Anterior cingulate cortex (tissue), 58 donors: ENCODE results near the gene AGAP1.

Experiments
- DNase-seq, 58 donors: peaks; one replicate each; lab custom pipeline; 2025; lab: John Stamatoyannopoulos, UW

The AGAP1 gene

GRCh38 chr2:236107942-236108625 lies 614.2 kb downstream of the AGAP1 start:
- no peak for DNase-seq

GRCh38 chr2:236109061-236109460 lies 615.2 kb downstream of the AGAP1 start:
- no peak for DNase-seq

GRCh38 chr2:236109473-236109872 lies 615.6 kb downstream of the AGAP1 start:
- DNase-seq = no peak

GRCh38 chr2:236112466-236112865 lies 618.6 kb downstream of the AGAP1 start:
- DNase-seq = no peak

- no peak for DNase-seq
Measured at GRCh38 chr2:236113425-236113824, 619.6 kb downstream of the AGAP1 start.

- DNase-seq = no peak
Measured at GRCh38 chr2:236113948-236114347, 620.1 kb downstream of the AGAP1 start.

GRCh38 chr2:236114959-236115358 lies 621.1 kb downstream of the AGAP1 start:
- no peak for DNase-seq

- DNase-seq = no peak
Measured at GRCh38 chr2:236117401-236117800, 623.6 kb downstream of the AGAP1 start.

GRCh38 chr2:236117861-236118269 lies 624.0 kb downstream of the AGAP1 start:
- DNase-seq = no peak

GRCh38 chr2:236119003-236119402 lies 625.2 kb downstream of the AGAP1 start:
- DNase-seq = no peak

GRCh38 chr2:236119476-236119875 lies 625.6 kb downstream of the AGAP1 start:
- DNase-seq = no peak

- no peak for DNase-seq
Measured at GRCh38 chr2:236120141-236120601, 626.3 kb downstream of the AGAP1 start.

- DNase-seq = no peak
Measured at GRCh38 chr2:236120829-236121228, 627.0 kb downstream of the AGAP1 start.

- no peak for DNase-seq
Measured at GRCh38 chr2:236121546-236121945, 627.7 kb downstream of the AGAP1 start.

GRCh38 chr2:236122236-236122635 lies 628.4 kb downstream of the AGAP1 start:
- no peak for DNase-seq

GRCh38 chr2:236123716-236124115 lies 629.9 kb downstream of the AGAP1 start:
- DNase-seq = no peak

- no peak for DNase-seq
Measured at GRCh38 chr2:236124182-236124893, 630.5 kb downstream of the AGAP1 start.

GRCh38 chr2:236125541-236125940 lies 631.7 kb downstream of the AGAP1 start:
- no peak for DNase-seq

GRCh38 chr2:236127010-236127409 lies 633.2 kb downstream of the AGAP1 start:
- no peak for DNase-seq

- DNase-seq = no peak
Measured at GRCh38 chr2:236128321-236128720, 634.5 kb downstream of the AGAP1 start.

- DNase-seq = no peak
Measured at GRCh38 chr2:236129935-236130334, 636.1 kb downstream of the AGAP1 start.

GRCh38 chr2:236130349-236130998 lies 636.6 kb downstream of the AGAP1 start:
- DNase-seq = no peak
